Left ventricle myocardium inferior (tissue), 1 donor: ENCODE measurements around the gene BRD7. TPM values are rescaled to one million over a fixed set of nuclear protein-coding genes. Genes with fewer than 3 reads are reported as not detected.
A peak's percentile ranks its signal among the peaks of the same experiment; 100 is the strongest.

Source experiments
- DNase-seq: peaks from one replicate; pipeline ENCODE4 v3.0.0-alpha.2; 2020
- H3K27ac ChIP-seq: fragments of 200-600 bp; replicated peaks from 2 replicates; pipeline ENCODE4 v1.8.0; 2021
- H3K27me3 ChIP-seq: fragments of 200-600 bp; 2 replicates; pipeline ENCODE4 v1.8.0; 2021; ENCODE audit warnings: low read depth
- H3K36me3 ChIP-seq: fragments of 200-600 bp; 2 replicates; pipeline ENCODE4 v1.8.0; 2021
- H3K4me1 ChIP-seq: fragments of 200-600 bp; 2 replicates; pipeline ENCODE4 v1.8.0; 2021
- H3K4me3 ChIP-seq: fragments of 200-600 bp; 2 replicates; pipeline ENCODE4 v1.8.0; 2021; ENCODE audit warnings: mild to moderate bottlenecking, moderate library complexity
- H3K9me3 ChIP-seq: fragments of 200-600 bp; replicated peaks from 2 replicates; pipeline ENCODE4 v1.8.0; 2021
- intact Hi-C: fragments of 100-400 bp; cut with micrococcal nuclease; formaldehyde crosslinking; loops from one replicate; pipeline ENCODE4 v1.11.0; 2022
- microRNA-seq: library from miRNA; unstranded; fragments of <30 nt; microRNA quantifications from one replicate; pipeline ENCODE4 v1.2.0, GENCODE V29; 2020
- total RNA-seq: library from RNA; stranded (reverse); fragmentation: NEBNext Ultra II Directional; extraction: Animal tissue kit (Norgen Biotek cat#: 25700); gene quantifications from one replicate; pipeline ENCODE4 v1.2.1, GENCODE V29; 2021
- TF ChIP-seq, protein P1 (sequence below): fragments of 200-600 bp; IDR thresholded peaks from 2 replicates; pipeline ENCODE4 v1.8.0; 2021; ENCODE audit warnings: antibody characterized with exemption, mild to moderate bottlenecking, borderline replicate concordance
- donor health status: DM: no; HTN: yes; CAD: no; lungs with severe emphysema.

BRD7 gene
- total RNA-seq, 1 donor from 2014 or later, result 52.3 TPM

DNA sequence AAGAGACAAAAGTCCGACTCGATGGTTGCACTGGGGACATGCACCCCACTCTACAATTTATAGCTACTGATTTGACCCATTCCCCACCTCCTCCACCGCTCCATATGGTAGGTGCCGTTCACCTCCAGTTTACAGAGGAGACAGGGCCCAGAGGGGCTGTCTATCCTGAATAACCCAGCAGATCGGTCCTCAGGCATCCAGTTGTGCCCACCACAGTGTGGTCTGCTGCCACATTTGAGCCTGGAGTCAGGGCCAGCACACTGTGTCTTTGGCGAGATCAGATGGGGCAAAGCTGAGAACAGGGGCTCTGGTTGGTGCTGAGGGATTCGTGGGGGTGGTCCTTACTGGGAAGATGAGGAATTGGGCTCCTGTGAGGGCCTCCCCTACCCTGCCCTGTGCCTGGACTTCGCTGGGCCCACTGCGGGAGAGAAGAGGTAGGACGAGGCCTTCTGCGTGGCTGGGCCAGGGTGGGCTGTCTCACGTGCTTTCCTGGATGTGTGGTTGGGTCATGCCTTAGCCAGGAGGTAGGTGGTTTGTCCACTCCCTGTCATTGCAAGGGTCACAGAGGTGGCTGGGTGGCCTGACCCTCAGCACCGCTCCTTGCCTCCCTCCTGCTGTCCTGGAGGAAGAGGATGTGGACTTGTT lies 99.6 kb downstream of the BRD7 start:
- H3K4me1 ChIP-seq, result peaks cover 11% of the 10 kb centered on the region
- no peak for DNase-seq

DNA sequence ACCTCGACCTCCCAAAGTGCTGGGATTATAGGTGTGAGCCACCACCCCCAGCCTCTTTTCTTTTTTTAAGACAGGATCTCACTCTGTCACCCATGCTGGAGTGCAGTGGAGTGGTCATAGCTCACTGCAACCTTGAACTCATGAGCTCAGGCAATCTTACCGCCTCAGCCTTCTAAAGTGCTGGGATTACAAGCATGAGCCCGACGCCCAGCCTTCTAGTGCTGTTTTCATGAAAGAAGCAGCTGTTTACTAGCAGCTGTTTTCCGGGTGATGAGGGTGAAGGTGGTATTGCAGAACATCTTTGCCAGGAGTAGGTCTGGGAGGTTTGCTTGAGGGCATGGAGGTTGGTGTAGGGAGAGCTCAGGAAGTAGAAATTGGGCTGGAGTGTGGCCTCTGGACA lies 100.4 kb downstream of the BRD7 start:
- DNase-seq, result no peak
- Histone ChIP-seq H3K27ac (no peak overlapping the region), H3K4me3 (no peak overlapping the region), H3K27me3 (peaks cover 24% of the 10 kb centered on the region), H3K9me3 (no peaks in the 10 kb centered on the region), H3K36me3 (no peaks in the 10 kb centered on the region), H3K4me1 (peaks cover 11% of the 10 kb centered on the region)
- intact Hi-C loops, result no loop called here
- TF ChIP-seq, protein P1, sequence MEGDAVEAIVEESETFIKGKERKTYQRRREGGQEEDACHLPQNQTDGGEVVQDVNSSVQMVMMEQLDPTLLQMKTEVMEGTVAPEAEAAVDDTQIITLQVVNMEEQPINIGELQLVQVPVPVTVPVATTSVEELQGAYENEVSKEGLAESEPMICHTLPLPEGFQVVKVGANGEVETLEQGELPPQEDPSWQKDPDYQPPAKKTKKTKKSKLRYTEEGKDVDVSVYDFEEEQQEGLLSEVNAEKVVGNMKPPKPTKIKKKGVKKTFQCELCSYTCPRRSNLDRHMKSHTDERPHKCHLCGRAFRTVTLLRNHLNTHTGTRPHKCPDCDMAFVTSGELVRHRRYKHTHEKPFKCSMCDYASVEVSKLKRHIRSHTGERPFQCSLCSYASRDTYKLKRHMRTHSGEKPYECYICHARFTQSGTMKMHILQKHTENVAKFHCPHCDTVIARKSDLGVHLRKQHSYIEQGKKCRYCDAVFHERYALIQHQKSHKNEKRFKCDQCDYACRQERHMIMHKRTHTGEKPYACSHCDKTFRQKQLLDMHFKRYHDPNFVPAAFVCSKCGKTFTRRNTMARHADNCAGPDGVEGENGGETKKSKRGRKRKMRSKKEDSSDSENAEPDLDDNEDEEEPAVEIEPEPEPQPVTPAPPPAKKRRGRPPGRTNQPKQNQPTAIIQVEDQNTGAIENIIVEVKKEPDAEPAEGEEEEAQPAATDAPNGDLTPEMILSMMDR, result no peak

More for the DNA sequence above, 99.6 kb downstream of the BRD7 start:
- H3K4me3 ChIP-seq, result no peak overlapping the region
- H3K27ac ChIP-seq, result no peak overlapping the region
- intact Hi-C loops, result no loop called here
- TF ChIP-seq, protein P1, result no peak
- peaks cover 16% of the 10 kb centered on the region for H3K27me3 ChIP-seq
- no peaks in the 10 kb centered on the region for H3K36me3 ChIP-seq
- H3K9me3 ChIP-seq, result no peaks in the 10 kb centered on the region

DNA sequence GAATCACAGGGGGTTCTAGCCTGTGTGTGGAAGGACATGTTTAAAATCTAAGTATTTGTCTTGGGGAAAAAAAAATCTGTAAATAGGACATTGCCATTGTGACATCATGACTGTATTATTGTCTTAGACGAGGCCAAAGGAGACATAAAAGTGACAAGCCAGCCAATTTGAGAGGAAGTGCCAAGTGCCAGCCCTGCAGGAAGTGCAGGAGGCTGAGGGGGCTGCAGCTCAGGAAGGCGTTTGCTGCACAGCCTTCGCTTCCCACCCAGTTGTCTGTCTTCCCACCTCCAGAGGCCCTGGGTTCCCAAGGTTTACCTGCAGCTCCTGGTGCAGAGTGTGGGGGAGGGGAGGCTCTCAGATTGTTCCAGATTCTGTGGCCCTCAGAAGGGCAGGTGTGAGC lies 101.1 kb downstream of the BRD7 start:
- Histone ChIP-seq H3K36me3 (no peaks in the 10 kb centered on the region), H3K27me3 (peaks cover 31% of the 10 kb centered on the region), H3K27ac (peak overlapping the region; percentile 62), H3K4me3 (peak overlapping the region; percentile 59), H3K9me3 (no peaks in the 10 kb centered on the region), H3K4me1 (peaks cover 11% of the 10 kb centered on the region)
- TF ChIP-seq, protein P1, result no peak
- DNase-seq, result no peak
- intact Hi-C loops, result no loop called here

DNA sequence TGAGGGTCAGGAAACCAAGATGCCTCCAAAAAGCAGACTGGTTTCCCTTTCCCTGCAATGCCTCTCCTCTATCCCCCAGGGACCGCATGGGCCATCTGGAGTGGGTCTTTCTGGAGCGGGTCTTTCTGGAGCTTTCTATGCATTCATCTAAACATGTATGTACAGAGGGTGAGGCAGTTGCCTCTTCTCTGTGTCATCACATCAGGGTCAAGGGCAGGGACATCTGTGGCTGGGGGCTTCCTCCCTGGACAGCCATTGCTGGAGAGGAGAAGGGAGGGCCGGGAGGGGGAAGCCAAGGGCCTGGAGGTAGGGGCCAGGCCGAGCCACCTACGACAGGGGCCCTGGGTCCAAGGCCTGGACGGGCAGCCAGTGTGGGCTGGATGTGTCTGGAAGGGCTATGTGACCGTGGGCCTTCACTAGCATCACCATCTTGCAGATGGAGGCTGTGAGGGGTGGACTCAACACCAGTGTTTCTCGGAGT lies 101.6 kb downstream of the BRD7 start:
- Histone ChIP-seq H3K9me3 (no peaks in the 10 kb centered on the region), H3K27me3 (peaks cover 36% of the 10 kb centered on the region), H3K27ac (peak overlapping the region; percentile 62), H3K36me3 (no peaks in the 10 kb centered on the region), H3K4me3 (peak overlapping the region; percentile 59), H3K4me1 (peaks cover 11% of the 10 kb centered on the region)
- intact Hi-C loops, result no loop called here
- TF ChIP-seq, protein P1, result no peak
- DNase-seq, result no peak

DNA sequence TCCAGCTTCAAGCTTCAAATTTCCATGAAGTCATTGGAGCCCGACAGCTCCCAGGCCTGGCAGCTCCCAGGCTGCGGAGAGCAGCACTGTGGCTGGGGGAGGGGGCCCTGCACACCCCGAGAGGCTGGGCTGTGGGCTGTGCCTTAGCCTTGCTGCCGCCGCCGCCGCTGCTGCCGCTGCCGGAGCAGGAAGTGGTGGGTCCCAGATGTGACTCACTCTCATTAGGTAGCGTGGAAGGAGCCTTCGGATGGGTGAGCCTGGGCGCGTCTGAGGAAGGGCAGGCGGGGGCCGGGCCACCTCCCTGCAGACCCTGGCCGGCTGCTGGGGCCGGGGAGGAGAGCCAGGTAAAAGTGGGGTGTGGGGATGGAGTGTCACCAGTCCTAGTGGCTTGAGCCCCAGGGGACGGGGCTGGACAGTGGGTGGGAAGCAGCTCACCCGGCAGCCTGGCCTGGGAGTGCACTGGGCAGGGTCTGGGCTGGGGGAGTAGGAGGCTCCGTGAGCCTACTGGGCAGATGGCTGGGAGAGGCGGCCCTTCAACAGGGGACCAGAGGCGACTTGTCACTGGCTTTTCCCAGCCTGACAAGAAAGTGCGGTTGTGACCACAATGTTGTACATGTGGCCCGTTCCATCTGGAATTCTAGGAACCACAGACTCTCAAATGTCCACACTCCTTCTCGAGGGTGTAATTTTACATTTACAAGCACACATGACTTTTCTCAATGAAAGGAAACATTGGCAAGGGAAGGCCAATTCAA lies 102.3 kb downstream of the BRD7 start, which contains the start of gene ADCY7:
TSS of gene ADCY7 (plus strand) at position 215 of the 755 bp plus-strand sequence. CDS start 21,629 bp downstream, outside the sequence.
- Histone ChIP-seq H3K27me3 (peaks cover 40% of the 10 kb centered on the region), H3K4me1 (peaks cover 14% of the 10 kb centered on the region), H3K4me3 (peak within 1 kb of the TSS; percentile 59), H3K9me3 (no peaks in the 10 kb centered on the region), H3K27ac (peak within 1 kb of the TSS; percentile 62), H3K36me3 (no peaks in the 10 kb centered on the region)
- TF ChIP-seq, protein P1, result no peak
- peak; percentile 69 for DNase-seq
- intact Hi-C loops, result no loop called here

Small RNAs within 50 kb of the gene (microRNA-seq; reads per million reads assigned to microRNA genes)
- not detected for gene MIR6771

Other genes starting within 250 kb of the BRD7 start
- gene TENT4B, start 215.7 kb downstream of the BRD7 start, total RNA-seq, result 7.5 TPM
- 9.7 TPM for gene ADCY7, start 102.4 kb downstream of the BRD7 start, total RNA-seq
- 1.5 TPM for gene NKD1, start 179.4 kb upstream of the BRD7 start, total RNA-seq